Measurements from ENCODE around the gene LZTR1.
"Not testable (repeated sequence)": the region's sequence is repeated elsewhere in the genome, so short reads cannot be mapped to it uniquely, and the experiment has no call there.

The LZTR1 gene

DNA sequence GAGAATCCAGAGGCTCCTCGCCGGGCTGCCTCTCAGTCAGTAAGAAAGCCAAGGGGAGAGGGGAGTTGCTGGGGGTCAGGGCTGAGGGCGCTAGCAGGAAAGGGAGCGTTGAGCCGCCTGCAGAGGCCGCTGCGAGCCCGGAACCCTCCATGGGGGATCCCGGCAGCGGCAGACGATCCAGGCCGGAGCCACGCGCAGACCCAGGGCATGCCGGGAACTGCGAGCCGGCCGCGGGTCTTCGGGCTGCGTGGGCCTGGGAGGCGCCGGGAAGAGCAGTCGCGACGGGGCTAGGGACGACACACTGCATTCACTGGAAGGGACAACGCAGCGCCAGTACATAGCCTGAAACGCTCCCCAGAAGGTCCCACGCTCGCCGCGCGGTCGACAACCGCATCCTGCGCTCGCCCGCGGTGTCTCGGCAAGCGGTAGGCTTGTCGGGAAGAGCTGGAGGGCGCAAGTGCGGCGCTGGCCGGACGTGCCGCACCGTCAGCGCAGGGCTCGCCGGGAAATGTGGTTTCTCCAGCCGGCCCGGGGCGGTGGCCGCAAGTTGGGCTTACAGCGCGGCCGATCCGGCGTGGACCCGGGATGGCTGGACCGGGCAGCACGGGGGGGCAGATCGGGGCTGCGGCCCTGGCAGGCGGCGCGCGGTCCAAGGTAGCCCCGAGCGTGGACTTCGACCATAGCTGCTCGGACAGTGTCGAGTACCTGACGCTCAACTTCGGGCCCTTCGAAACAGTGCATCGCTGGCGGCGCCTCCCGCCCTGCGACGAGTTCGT lies at the start of gene LZTR1:
Gene LZTR1, plus strand, starts transcription at position 511 of the 776 bp plus-strand sequence. Its CDS starts 75 bp downstream, at position 586.
- peak; percentile 60 for DNase-seq (ENCODE audit: low read depth)

DNA sequence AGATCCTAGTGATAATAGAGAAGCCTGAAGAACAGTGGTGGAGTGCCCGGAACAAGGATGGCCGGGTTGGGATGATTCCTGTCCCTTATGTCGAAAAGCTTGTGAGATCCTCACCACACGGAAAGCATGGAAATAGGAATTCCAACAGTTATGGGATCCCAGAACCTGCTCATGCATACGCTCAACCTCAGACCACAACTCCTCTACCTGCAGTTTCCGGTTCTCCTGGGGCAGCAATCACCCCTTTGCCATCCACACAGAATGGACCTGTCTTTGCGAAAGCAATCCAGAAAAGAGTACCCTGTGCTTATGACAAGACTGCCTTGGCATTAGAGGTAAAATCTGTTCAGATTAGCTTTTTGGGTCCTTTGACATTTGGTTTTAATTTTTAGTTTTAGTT lies 48.2 kb upstream of the LZTR1 start:
- no peak for DNase-seq (ENCODE audit: low read depth)

DNA sequence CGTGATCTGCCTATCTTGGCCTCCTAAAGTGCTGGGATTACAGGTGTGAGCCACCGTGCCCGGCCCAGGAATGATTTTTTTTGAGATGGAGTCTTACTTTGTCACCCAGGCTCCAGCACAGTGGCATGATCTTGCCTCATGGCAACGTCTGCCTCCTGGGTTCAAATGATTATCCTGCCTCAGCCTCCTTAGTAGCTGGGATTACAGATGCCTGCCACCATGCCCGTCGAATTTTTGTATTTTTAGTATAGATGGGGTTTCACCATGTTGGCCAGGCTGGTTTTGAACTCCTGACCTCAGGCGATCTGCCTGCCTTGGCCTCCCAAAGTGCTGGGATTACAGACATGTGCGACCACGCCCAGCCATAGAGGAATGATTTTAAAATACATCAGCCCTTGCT lies 47.0 kb upstream of the LZTR1 start:
- DNase-seq (ENCODE audit: low read depth): not testable (repeated sequence)

DNA sequence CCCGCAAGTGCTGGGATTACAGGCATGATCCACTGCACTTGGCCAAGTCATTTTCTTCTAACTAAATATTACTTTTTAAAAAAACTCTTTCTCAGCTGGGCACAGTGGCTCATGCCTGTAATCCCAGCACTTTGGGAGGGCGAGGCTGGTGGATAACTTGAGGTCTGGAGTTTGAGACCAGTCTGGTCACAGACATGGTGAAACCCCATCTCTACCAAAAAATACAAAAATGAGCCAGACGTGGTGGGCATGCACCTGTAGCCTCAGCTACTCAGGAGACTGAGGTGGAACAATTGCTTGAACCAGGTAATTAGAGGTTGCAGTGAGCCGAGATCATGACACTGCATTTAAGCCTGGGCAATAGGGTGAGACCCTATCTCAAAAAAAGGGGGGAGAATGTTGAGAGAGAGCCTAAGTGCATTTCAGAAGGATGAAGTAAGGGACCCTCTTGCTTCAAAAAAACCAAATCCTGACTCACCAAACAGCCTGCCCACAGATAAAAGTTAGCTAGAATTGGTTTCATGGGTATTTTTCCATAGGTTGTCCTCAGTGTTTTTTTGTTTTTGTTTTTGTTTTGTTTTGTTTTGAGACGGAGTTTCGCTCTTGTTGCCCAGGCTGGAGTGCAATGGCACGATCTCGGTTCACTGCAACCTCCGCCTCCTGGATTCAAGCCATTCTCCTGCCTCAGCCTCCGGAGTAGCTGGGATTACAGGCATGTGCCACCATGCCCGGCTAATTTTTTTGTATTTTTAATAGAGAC lies 46.1 kb upstream of the LZTR1 start:
- not testable (repeated sequence) for DNase-seq (ENCODE audit: low read depth)

DNA sequence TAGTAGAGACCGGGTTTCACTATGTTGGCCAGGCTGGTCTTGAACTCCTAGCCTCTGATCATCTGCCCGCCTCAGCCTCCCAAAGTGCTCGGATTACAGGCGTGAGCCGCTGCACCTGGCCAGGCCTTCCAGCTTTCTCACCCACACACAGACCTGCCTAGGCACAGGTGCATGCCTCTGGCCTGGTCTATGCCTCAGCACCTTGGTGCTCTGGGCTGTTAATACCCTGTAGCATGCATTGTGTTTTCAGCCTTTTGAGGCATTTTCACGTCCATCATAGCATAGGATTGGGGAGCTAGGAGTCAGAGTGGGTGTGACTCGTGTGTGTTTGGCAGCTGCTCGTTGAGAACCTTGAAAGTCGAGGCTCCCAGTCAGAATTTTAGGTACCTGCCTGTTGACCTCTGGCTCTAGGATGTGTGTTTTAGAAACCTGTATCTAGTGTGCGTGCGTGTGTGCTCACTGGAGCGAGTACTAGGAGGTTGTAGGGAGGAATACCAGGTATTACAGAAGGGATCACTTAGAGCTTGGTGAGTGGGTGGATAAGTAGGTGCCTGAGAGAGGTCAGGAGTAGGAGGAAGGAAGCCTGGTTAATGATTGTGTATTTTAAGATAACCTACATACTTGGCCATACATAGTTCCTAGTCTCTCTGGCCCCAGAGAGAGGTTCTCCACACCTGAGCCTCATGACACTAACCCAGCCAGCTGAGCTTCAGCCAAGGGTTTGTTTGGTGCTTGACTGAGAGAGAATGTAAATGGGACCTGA lies 44.9 kb upstream of the LZTR1 start:
- no peak for DNase-seq (ENCODE audit: low read depth)

DNA sequence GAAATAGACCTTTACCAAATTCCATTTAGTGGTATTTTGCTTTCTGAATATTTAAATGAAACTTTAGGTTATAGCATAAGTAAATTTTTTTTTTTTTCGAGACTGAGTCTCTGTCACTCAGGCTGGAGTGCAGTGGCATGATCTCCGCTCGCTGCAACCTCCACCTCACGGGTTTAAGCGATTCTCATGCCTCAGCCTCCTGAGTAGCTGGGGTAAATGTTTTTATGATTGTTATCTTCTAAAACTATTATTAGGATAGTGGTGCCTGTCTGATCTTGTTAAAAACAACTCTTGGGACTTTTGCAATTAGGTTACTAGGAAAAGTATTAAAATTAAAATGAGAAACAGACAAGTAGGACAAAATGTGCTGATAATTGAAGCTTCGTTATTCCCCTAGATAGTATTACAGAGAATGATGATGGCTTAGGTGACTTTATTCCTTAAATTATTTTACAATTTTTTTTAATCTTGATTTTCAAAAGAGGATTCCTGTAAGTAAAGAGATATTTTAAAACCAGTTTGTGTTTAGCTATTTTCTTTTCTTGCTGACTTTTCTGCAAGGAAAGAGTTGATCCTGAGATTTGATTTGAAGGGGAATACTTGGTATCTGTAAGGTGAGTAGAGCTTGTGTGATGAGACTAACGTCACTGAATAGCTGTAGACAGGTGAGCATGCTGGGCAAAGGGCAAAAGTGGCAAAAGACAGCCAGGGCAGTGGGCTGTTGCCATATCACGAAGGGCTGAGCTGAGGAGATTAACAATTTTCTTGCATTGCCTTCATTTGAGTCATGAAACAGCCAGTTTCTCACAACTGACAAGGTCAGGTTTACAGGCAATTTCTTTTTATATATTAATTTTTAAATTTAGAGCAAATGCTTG lies 44.1 kb upstream of the LZTR1 start:
- no peak for DNase-seq (ENCODE audit: low read depth)

DNA sequence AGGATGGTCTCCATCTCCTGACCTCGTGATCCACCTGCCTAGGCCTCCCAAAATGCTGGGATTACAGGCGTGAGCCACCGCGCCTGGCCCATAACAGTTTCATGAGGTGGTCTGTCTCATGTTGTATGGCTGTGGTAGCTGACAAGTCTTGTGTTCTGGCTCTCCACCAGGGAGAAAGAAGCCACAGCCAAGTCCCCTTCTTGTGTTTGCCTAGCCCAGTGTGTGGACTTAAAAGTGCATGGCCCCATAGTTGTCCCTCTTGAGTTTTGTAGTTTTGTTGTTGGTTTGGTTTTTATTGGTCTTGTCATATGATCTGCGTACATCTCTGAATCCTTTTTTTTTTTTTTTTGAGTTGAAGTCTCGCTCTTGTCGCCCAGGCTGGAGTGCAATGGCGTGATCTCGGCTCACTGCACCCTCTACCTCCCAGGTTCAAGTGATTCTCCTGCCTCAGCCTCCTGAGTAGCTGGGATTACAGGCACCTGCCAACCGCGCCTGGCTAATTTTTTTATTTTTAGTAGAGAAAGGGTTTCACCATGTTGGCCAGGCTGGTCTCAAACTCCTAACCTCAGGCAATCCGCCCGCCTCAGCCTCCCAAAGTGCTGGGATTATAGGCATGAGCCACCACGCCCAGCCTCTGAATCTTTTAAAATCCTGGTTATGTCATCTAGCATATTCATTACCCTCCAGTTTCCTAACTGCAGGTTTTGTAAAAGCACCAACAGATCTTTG lies 42.5 kb upstream of the LZTR1 start:
- DNase-seq (ENCODE audit: low read depth): not testable (repeated sequence)

DNA sequence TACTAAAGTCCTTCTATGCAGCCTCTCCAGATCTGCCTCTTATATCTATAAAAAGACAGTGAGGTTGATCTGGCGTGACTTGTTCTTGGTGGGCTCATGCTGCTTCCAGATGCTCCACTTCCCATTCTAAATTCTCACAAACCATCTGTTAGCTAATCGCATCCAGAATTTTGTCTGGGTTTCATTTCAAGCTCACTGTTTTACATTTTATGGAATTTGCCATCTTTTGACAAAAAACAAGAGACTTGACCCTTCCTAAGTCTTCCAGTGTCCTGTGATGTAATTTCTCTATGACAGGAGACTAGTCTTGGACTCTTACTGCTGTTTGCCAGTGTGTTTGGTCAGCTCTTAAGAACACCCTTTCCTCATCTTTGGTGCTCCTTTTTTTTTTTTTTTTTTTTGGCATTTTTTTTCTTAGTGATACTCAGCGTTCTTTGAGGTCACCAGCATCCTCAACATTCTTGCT lies 41.9 kb upstream of the LZTR1 start:
- DNase-seq (ENCODE audit: low read depth): peak; percentile 64

DNA sequence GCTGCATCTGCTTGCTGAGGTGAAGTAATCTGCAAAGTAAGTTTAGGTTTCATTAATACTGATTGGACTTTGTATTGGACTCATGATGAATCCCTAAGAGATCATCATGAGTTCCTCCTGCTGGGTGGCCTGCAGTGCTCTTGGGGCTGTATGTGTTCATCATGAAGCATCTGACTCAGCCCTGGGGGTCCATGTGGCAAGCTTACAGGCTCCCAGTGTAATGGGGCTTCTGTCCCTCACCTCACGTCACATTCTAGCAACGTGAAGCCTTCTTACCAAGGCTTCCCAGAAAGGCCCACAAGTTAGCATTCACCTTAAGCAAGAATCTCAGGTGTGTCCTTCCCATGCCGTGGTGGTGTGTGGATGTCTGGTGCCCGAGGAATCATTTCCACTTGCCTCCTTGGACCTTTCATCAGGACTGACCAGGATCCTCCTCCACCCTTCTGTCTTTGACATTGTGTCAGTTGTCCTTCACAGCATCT lies 41.2 kb upstream of the LZTR1 start:
- no peak for DNase-seq (ENCODE audit: low read depth)

DNA sequence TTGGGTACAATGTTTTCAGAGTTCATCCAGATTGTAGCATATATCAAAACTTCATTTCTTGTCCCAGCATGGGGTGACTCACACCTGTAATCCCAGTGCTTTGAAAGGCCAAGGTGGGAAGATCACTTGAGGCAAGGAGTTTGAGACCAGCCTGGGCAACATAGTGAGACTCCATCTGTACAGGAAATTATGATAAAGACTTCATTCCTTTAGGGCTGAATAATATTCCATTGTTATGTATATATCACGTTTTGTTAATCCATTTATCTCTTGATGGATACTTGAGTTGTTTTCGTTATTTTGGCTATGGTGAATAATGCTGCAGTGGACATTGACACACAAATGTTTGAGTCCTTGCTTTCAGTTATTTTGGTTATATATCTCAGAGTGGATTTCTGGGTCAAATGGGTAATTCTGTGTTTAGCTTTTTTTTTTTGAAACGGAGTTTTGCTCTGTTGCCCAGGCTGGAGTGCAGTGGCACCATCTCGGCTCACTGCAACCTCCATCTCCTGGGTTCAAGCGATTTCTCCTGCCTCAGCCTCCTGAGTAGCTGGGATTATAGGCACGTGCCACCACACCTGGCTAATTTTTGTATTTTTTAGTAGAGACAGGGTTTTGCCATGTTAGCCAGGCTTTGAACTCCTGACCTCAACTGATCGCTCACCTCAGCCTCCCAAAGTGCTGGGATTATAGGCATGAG lies 39.7 kb upstream of the LZTR1 start:
- not testable (repeated sequence) for DNase-seq (ENCODE audit: low read depth)

DNA sequence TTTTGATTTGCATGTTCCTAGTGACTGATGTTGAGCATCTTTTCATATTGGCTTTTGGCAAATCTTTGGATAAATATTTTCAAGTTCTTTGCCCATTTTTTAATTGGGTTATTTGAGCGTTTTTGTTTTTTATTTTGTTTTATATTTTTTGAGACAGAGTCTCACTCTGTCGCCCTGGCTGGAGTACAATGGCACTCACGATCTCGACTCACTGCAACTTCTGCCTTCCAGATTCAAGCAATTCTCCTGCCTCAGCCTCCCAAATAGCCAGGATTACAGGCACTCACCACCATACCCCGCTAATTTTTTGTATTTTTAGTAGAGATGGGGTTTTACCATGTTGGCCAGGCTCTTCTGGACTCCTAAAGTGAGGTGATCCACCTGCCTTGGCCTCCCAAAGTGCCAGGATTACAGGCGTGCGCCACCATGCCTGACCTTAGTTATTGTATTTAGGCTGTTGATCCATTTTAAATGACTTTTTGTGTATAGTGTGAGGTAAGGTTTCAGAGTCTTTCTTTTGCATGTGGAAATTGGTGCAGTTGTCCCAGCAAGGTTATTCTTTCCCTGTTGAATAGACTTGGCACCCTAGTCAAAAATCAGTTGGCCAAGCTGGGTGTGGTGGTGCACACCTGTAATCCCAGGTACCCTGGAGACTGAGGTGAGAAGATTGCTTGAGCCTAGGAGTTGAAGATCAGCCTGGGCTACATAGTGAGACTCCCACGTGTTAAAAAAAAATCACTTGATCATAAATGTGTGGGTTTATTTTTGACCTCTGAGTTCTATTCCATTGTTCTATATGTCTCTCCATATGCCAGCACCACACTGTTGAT lies 38.8 kb upstream of the LZTR1 start:
- no peak for DNase-seq (ENCODE audit: low read depth)

DNA sequence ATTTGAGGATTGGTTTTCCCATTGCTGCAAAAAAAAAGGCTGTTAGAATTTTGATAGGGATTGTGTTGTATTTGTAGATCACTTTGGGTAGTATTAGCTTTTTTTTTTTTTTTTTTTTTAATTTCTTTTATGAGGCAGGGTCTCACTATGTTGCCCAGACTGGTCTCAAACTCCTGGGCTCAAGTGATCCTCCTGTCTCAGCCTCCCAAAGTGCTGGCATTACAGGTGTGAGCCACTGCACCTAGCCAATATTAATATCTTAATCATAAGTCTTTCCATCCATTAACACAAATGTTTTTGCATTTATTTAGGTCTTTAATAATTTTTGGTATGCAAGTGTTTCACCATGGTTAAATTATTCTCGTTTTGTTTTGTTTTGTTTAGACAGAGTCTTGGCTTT lies 38.1 kb upstream of the LZTR1 start:
- no peak for DNase-seq (ENCODE audit: low read depth)

DNA sequence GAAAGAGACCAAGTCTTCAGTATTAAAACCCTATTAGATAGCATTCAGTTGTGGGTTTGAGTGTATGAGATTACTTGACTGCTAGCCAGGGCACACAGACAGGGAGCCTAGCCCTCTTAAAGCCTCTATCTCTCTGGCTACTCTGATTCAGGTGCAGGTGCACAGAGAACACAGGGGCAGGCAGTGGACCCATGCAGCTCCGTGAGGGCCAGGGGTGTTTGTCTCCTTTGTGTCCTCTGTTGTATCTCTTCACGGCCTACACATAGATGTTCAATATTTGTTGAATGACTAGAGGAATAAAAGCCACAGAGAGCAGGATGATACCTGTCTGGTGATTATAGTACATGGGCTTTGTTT lies 36.5 kb upstream of the LZTR1 start:
- no peak for DNase-seq (ENCODE audit: low read depth)

DNA sequence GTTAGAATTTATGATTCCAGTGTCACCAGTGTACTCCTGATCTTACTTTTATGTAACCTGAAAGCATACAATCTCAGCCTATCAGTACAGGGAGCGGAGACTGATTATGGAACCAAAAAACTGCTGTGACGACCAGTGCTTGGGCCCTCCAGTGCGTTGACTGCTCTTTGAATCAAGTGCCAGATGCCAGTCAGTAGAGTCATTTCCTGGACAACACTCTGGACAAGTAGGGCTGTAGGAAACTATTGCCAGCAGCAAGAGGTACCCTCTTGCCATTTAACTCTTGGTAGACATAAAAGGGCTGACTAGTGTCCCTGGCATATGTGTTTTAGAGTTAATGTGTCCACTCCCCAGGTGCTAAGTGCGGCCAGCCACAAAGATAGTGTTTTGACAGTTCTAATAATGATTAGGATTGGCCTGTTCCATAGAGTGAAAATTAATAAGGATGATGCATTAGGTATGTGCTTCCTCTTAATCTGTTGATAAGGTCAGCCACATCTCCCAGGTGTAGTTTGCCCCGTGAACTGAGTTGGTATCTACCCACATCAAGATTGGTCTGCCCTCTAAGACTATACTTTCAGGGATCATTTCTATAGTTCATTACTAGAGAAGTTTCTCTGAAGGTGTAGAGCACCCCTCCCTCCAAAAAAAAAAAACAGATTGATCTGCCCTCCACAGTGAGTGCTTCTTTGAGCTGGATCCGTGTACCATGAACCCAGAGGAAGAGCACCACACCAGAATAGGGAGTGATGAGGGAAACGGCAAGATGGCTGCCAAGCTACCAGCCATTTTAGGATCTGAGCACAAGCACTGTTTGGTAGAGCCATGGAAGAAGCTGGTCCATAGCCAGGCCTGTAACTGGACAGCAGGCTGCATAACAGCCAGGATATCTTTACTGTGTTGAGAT lies 35.8 kb upstream of the LZTR1 start:
- no peak for DNase-seq (ENCODE audit: low read depth)

DNA sequence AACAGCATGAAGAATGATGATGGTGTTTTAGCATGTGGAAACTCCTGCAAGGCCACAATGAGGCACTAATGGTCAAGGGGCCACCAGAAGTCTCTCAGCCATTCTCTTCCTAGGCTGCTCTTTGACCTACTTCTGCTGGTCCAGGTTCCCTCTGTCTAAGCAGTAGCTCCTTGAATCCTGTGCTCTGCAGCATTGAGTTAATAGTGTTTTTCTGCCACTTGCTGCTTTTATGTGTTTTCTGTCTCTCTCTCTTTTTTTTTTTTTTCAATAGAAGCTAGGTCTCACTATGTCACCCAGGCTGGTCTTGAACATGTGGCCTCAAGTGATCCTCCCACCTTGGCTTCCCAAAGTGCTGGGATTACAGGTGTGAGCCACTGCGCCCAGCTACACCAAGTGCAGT lies 35.1 kb upstream of the LZTR1 start:
- no peak for DNase-seq (ENCODE audit: low read depth)

DNA sequence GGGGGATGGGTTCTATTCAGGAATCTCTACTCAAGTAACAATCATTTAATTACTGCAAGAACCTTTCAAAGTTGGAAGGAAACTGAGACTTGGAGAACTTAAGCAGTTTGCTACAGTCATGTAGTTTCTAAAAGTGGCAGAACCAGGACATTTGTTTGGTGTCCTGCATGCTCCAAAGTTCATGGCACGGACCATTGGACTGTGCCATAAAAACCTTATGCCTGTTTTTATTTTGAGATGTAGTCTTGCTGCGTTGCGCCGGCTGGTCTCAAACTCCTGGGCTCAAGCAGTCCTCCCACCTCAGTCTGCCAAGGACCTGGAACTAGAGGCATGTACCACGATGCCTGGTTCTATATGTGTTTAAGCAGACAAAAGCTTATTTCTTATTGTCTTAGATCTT lies 33.6 kb upstream of the LZTR1 start:
- no peak for DNase-seq (ENCODE audit: low read depth)

DNA sequence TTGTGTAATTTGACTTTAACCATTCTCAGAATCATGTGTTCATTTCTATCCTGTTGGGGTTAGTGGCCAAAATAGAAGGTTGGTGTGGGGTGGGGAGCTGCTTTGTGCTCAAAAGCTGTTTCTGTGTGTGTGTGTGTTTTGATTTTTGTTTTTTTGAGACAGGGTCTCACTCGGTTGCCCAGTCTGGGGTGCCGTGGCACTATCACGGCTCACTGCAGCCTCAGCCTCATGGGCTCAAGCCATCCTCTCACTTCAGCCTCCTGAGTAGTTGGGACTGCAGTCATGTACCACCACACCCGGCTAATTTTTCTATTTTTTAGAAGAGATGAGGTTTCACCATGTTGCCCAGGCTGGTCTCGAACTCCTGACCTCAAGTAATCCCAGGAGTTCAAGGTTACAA lies 33.1 kb upstream of the LZTR1 start:
- DNase-seq (ENCODE audit: low read depth): no peak

DNA sequence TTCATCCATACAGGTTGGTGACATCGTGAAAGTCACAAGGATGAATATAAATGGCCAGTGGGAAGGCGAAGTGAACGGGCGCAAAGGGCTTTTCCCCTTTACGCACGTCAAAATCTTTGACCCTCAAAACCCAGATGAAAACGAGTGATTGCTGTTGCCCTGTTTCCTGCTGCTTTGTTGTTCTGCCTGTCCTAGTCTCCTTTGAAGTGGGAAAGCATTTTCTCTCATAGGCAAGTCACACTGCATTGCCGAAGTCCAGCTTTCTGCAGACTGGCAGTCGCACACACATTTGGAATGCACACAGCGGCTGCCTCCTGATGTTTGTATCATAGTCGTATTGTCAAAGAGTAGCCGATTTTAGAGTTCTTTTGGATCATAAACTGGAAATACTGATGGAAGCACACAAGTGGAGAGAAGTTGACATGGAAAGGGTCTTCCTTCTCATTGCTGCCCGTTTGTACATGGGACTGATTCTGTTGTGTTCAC lies 32.4 kb upstream of the LZTR1 start:
- DNase-seq (ENCODE audit: low read depth): no peak
